PFSK-1 (cell line): ENCODE results near the gene SAMSN1.

Experiments used
- POLR2AphosphoS5 ChIP-seq: IDR thresholded peaks from 2 replicates; pipeline ENCODE4 v1.6.1; 2012; ENCODE audit warnings: low read depth, mild to moderate bottlenecking, control low read depth, low read length, moderate library complexity
- REST ChIP-seq, 2 experiments: IDR thresholded peaks; 2 replicates each; pipeline versions ENCODE4 v1.6.1 to v1.8.0; 2011 to 2012; ENCODE audit warnings: low read depth in 2 of 2, low read length in 2 of 2, control low read depth in 1 of 2, inconsistent platforms in 1 of 2, mild to moderate bottlenecking in 1 of 2, moderate library complexity in 1 of 2; ENCODE audit not compliant: insufficient read depth in 1 of 2
- SIN3A ChIP-seq: IDR thresholded peaks from 2 replicates; pipeline ENCODE4 v1.6.1; 2012; ENCODE audit warnings: mild to moderate bottlenecking, low read length, moderate library complexity, borderline replicate concordance; ENCODE audit not compliant: insufficient read depth
- TAF1 ChIP-seq: IDR thresholded peaks from 2 replicates; pipeline ENCODE4 v1.6.1; 2012; ENCODE audit warnings: low read length, control low read depth, borderline replicate concordance; ENCODE audit not compliant: insufficient read depth

- no peak for TF ChIP-seq REST (IDR thresholded peaks at IDR 0.05; ENCODE audit: insufficient read depth in 1 of 2, low read depth in 2 of 2, low read length in 2 of 2)
- TF ChIP-seq SIN3A = no peak
- no peak for TF ChIP-seq TAF1
- TF ChIP-seq POLR2AphosphoS5 = no peak
Observed at GRCh38 chr21:14523234-14523633, 22.9 kb downstream of the SAMSN1 start.
